ENCODE results near the gene CHD6.

Gene CHD6

GRCh38 chr20:41392871-41393704, 225.1 kb downstream of the CHD6 start:
- no peak for DNase-seq (ENCODE audit: low read depth)

- DNase-seq (ENCODE audit: low read depth): no peak
These were observed 225.9 kb downstream of the CHD6 start for GRCh38 chr20:41392295-41392694.

GRCh38 chr20:41391587-41392001, 226.6 kb downstream of the CHD6 start:
- DNase-seq (ENCODE audit: low read depth): no peak

GRCh38 chr20:41390889-41391288, 227.3 kb downstream of the CHD6 start:
- no peak for DNase-seq (ENCODE audit: low read depth)

GRCh38 chr20:41387444-41387851, 230.7 kb downstream of the CHD6 start:
- DNase-seq (ENCODE audit: low read depth): no peak

- no peak for DNase-seq (ENCODE audit: low read depth)
These were observed 231.4 kb downstream of the CHD6 start for GRCh38 chr20:41386502-41387427.

- DNase-seq (ENCODE audit: low read depth): no peak
These were observed 235.3 kb downstream of the CHD6 start for GRCh38 chr20:41382791-41383305.

- no peak for DNase-seq (ENCODE audit: low read depth)
These were observed 237.5 kb downstream of the CHD6 start for GRCh38 chr20:41380551-41381193.

GRCh38 chr20:41379551-41379950, 238.6 kb downstream of the CHD6 start:
- no peak for DNase-seq (ENCODE audit: low read depth)

- DNase-seq (ENCODE audit: low read depth): no peak
These were observed 240.9 kb downstream of the CHD6 start for GRCh38 chr20:41377275-41377674.

- no peak for DNase-seq (ENCODE audit: low read depth)
These were observed 241.8 kb downstream of the CHD6 start for GRCh38 chr20:41376349-41376748.

- DNase-seq (ENCODE audit: low read depth): no peak
These were observed 242.3 kb downstream of the CHD6 start for GRCh38 chr20:41375846-41376245.

GRCh38 chr20:41373931-41374920, 244.0 kb downstream of the CHD6 start:
- no peak for DNase-seq (ENCODE audit: low read depth)

- no peak for DNase-seq (ENCODE audit: low read depth)
These were observed 244.9 kb downstream of the CHD6 start for GRCh38 chr20:41373251-41373783.

- no peak for DNase-seq (ENCODE audit: low read depth)
These were observed 246.8 kb downstream of the CHD6 start for GRCh38 chr20:41371371-41371770.

GRCh38 chr20:41370176-41370575, 248.0 kb downstream of the CHD6 start:
- no peak for DNase-seq (ENCODE audit: low read depth)

GRCh38 chr20:41369673-41370072, 248.5 kb downstream of the CHD6 start:
- no peak for DNase-seq (ENCODE audit: low read depth)

GRCh38 chr20:41367956-41368355, 250.2 kb downstream of the CHD6 start:
- no peak for DNase-seq (ENCODE audit: low read depth)

- no peak for DNase-seq (ENCODE audit: low read depth)
These were observed 250.8 kb downstream of the CHD6 start for GRCh38 chr20:41367393-41367695.

GRCh38 chr20:41366546-41367392, 251.4 kb downstream of the CHD6 start, which contains the start of gene EMILIN3:
EMILIN3 (minus strand) TSS chr20:41366818; CDS start chr20:41366634, 184 bp downstream.
- DNase-seq (ENCODE audit: low read depth): no peak
